NCI-H345 treated with DMSO at 0.1 percent for 48 hours (cell line): Measurements from ENCODE around the gene PGA5.

ENCODE experiments used
- DNase-seq: peaks from one replicate; lab custom pipeline; 2025; ENCODE audit not compliant: unreplicated experiment; lab: John Stamatoyannopoulos, UW

PGA5 gene

GRCh38 chr11:61293867-61294716 is 53.1 kb downstream of the PGA5 start:
- peak; percentile 51 for DNase-seq

- peak; percentile 28 for DNase-seq
Measured at GRCh38 chr11:61294717-61295595, 54.0 kb downstream of the PGA5 start, which contains the start of gene VWCE. TSS of gene VWCE (minus strand) at chr11:61295316. CDS start at chr11:61295037, 279 bp downstream.

GRCh38 chr11:61295596-61295926 is 54.6 kb downstream of the PGA5 start:
- no peak for DNase-seq

GRCh38 chr11:61297341-61297740 is 56.4 kb downstream of the PGA5 start:
- DNase-seq = no peak

GRCh38 chr11:61297746-61298145 is 56.8 kb downstream of the PGA5 start:
- no peak for DNase-seq

GRCh38 chr11:61298663-61299244 is 57.8 kb downstream of the PGA5 start:
- DNase-seq = no peak
